Measurements from ENCODE around the gene SEMA4C. TPM values are rescaled to one million over a fixed set of nuclear protein-coding genes. Genes with fewer than 3 reads are reported as not detected.

SEMA4C gene
- polyA plus RNA-seq, 1 donor (not counting 4 experiments of a cell fraction or from before 2014, with no cell fraction given): 7.5 TPM

DNA sequence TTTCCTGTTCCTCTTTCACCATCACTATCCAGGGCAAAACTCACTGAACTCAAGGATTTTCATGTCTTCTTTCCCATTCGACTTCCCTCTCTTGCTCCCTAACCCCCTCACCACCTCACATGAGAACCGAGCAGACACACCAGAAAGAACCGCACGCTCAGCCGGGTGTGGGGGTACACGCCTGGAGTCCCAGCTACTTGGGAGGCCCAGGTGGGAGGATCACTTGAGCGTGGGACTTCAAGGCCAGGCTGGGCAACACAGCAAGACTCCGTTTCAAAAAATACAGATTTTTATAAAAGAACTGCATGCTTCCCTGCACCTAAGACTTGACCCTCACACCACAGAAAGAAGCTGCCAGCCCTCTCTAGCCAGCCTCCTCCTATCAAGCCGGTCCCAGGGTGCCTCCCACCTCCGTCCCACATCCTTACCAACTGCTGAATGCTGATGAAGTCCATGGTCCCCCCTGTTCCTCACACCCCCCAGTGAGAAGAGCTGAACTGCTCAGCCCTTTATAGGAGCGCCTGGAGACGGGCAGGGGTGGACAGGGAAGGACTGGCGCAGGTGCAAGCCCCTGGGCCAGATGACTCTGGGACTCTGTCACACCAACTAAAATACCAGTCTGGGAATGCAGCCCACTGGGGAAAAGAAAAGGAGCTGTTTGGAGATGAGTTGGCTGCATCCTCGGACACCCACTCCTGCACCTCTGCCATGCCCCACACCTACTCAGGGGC, 26.2 kb downstream of the SEMA4C start, which contains the start of gene ANKRD23:
TSS of gene ANKRD23 (minus strand) at position 484 of the 731 bp plus-strand sequence. CDS start at position 455, 29 bp downstream.
- H3K4me1 ChIP-seq (ENCODE audit: control insufficient read depth, extremely low read depth, insufficient read depth, low read length): no peaks in the 10 kb centered on the region
- FAIRE-seq (no peak), DNase-seq (ENCODE audit: low read depth, low spot score) (no peak)
- no peak within 1 kb of the TSS for H2AFZ ChIP-seq (ENCODE audit: control insufficient read depth, low read length)
- dilution Hi-C loops (cut with MboI; ENCODE audit: extremely low pct_ligation_motif_present, low sequenced_read_pairs): no loop called here
- no peak within 1 kb of the TSS for H3K4me2 ChIP-seq (ENCODE audit: control insufficient read depth, extremely low read depth, insufficient read depth, low read depth, low read length)
- TF ChIP-seq CTCF (optimal IDR thresholded peaks at IDR 0.05 in 1 of 3, IDR thresholded peaks at IDR 0.05 in 1 of 3, conservative IDR thresholded peaks at IDR 0.05 in 1 of 3; ENCODE audit: extremely low read depth in 1 of 3, insufficient read depth in 2 of 3, low read length in 3 of 3): no peak
- no peak for TF ChIP-seq EZH2 (IDR thresholded peaks at IDR 0.05; ENCODE audit: low read length)
- H3K27ac ChIP-seq (ENCODE audit: control insufficient read depth, insufficient read depth, low read length): no peak within 1 kb of the TSS
- peaks cover 3% of the 10 kb centered on the region for H4K20me1 ChIP-seq (ENCODE audit: control insufficient read depth, extremely low read depth, insufficient read depth, low read length)
- no peaks in the 10 kb centered on the region for H3K27me3 ChIP-seq (ENCODE audit: control insufficient read depth, extremely low read depth, insufficient read depth, low read length)
- H3K9ac ChIP-seq (ENCODE audit: control insufficient read depth, extremely low read depth, insufficient read depth, low read length): no peak within 1 kb of the TSS
- H3K79me2 ChIP-seq (ENCODE audit: control insufficient read depth, insufficient read depth, low read length): no peaks in the 10 kb centered on the region
- H3K9me3 ChIP-seq (ENCODE audit: control insufficient read depth, low read depth, low read length): no peaks in the 10 kb centered on the region
- peaks cover 0 to 2% of the 10 kb centered on the region in 2 experiments for H3K36me3 ChIP-seq (ENCODE audit: control insufficient read depth in 2 of 2, extremely low read depth in 1 of 2, insufficient read depth in 2 of 2, low read length in 2 of 2)
- H3K4me3 ChIP-seq (ENCODE audit: control insufficient read depth in 2 of 3, extremely low read depth in 1 of 3, insufficient read depth in 2 of 3, low read depth in 1 of 3, low read length in 3 of 3): no peak within 1 kb of the TSS
- no peaks in the 10 kb centered on the region for H3K9me1 ChIP-seq (ENCODE audit: control insufficient read depth, extremely low read depth, insufficient read depth, low read length)

- Histone ChIP-seq H3K9ac (ENCODE audit: control insufficient read depth, extremely low read depth, insufficient read depth, low read length) (no peak overlapping the region), H3K9me1 (ENCODE audit: control insufficient read depth, extremely low read depth, insufficient read depth, low read length) (no peaks in the 10 kb centered on the region), H3K27me3 (ENCODE audit: control insufficient read depth, extremely low read depth, insufficient read depth, low read length) (no peaks in the 10 kb centered on the region), H3K4me2 (ENCODE audit: control insufficient read depth, extremely low read depth, insufficient read depth, low read depth, low read length) (no peak overlapping the region), H4K20me1 (ENCODE audit: control insufficient read depth, extremely low read depth, insufficient read depth, low read length) (peaks cover 3% of the 10 kb centered on the region), H3K36me3 (ENCODE audit: control insufficient read depth in 2 of 2, extremely low read depth in 1 of 2, insufficient read depth in 2 of 2, low read length in 2 of 2) (peaks cover 0 to 2% of the 10 kb centered on the region in 2 experiments), H3K79me2 (ENCODE audit: control insufficient read depth, insufficient read depth, low read length) (no peaks in the 10 kb centered on the region), H3K9me3 (ENCODE audit: control insufficient read depth, low read depth, low read length) (no peaks in the 10 kb centered on the region), H2AFZ (ENCODE audit: control insufficient read depth, low read length) (no peak overlapping the region), H3K27ac (ENCODE audit: control insufficient read depth, insufficient read depth, low read length) (no peak overlapping the region), H3K4me1 (ENCODE audit: control insufficient read depth, extremely low read depth, insufficient read depth, low read length) (no peaks in the 10 kb centered on the region), H3K4me3 (ENCODE audit: control insufficient read depth in 2 of 3, extremely low read depth in 1 of 3, insufficient read depth in 2 of 3, low read depth in 1 of 3, low read length in 3 of 3) (no peak overlapping the region)
- TF ChIP-seq CTCF (optimal IDR thresholded peaks at IDR 0.05 in 1 of 3, IDR thresholded peaks at IDR 0.05 in 1 of 3, conservative IDR thresholded peaks at IDR 0.05 in 1 of 3; ENCODE audit: extremely low read depth in 1 of 3, insufficient read depth in 2 of 3, low read length in 3 of 3) (no peak), EZH2 (IDR thresholded peaks at IDR 0.05; ENCODE audit: low read length) (no peak)
- no peak for FAIRE-seq
- no peak for DNase-seq (ENCODE audit: low read depth, low spot score)
- dilution Hi-C loops (cut with MboI; ENCODE audit: extremely low pct_ligation_motif_present, low sequenced_read_pairs): no loop called here
Measured at GRCh38 chr2:96842600-96842999, 27.3 kb downstream of the SEMA4C start.
